HL-60 (cell line): ENCODE data around the gene PPIE.

ENCODE experiments used
- DNase-seq, 2 experiments: peaks; one replicate each; pipeline ENCODE4 v3.0.0-alpha.2; 2010 to 2020; ENCODE audit warnings: low read depth in 1 of 2, low spot score in 1 of 2
- H3K27ac ChIP-seq: fragments of 250-450 bp; sonication (Bioruptor Pico); replicated peaks from 2 replicates; pipeline ENCODE4 v1.5.1; 2020; ENCODE audit warnings: mild to moderate bottlenecking, moderate library complexity
- H3K27me3 ChIP-seq: fragments of 250-450 bp; sonication (Bioruptor Pico); 2 replicates; pipeline ENCODE4 v1.5.1; 2021; ENCODE audit warnings: mild to moderate bottlenecking, moderate library complexity; ENCODE audit not compliant: insufficient read depth, poor library complexity, severe bottlenecking
- H3K4me3 ChIP-seq: replicated peaks from 2 replicates; pipeline ENCODE4 v1.5.1; 2011; ENCODE audit warnings: mild to moderate bottlenecking, control low read depth, low read length; ENCODE audit not compliant: insufficient read depth
- GABPA ChIP-seq: IDR thresholded peaks from 2 replicates; pipeline ENCODE4 v1.6.1; 2012; ENCODE audit warnings: low read depth
- POLR2AphosphoS5 ChIP-seq: IDR thresholded peaks from 2 replicates; pipeline ENCODE4 v1.6.1; 2012; ENCODE audit warnings: low read depth
- SPI1 ChIP-seq: IDR thresholded peaks from 2 replicates; pipeline ENCODE4 v1.6.1; 2012; ENCODE audit warnings: low read depth, mild to moderate bottlenecking, borderline replicate concordance
- TF ChIP-seq, protein P1 (sequence below): IDR thresholded peaks from 2 replicates; pipeline ENCODE4 v1.6.1; 2012; ENCODE audit warnings: low read depth; ENCODE audit not compliant: insufficient replicate concordance
- TF ChIP-seq, protein P2 (sequence below): IDR thresholded peaks from one replicate; pipeline ENCODE4 v1.5.1; 2011; ENCODE audit warnings: low read length, control low read depth, inconsistent platforms; ENCODE audit not compliant: insufficient read depth

The PPIE gene

DNA sequence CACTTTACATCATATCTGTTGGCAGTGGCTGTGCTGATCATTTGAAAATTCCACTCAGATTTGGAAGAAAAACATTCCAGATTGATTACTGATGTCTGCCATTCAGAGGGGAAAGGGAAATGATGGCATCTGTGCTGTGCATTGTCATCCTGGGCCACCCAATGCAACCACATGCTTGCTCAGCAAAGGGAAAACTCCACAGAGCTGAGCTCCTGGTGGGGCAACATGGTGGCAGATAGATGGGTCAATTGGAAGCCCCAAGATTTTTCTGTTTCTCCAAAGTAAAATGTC, 20.7 kb downstream of the PPIE start:
- Histone ChIP-seq H3K4me3 (no peak overlapping the region), H3K27me3 (no peaks in the 10 kb centered on the region), H3K27ac (no peak overlapping the region)
- no peak for DNase-seq
- no peak for TF ChIP-seq GABPA
- TF ChIP-seq, protein P1, sequence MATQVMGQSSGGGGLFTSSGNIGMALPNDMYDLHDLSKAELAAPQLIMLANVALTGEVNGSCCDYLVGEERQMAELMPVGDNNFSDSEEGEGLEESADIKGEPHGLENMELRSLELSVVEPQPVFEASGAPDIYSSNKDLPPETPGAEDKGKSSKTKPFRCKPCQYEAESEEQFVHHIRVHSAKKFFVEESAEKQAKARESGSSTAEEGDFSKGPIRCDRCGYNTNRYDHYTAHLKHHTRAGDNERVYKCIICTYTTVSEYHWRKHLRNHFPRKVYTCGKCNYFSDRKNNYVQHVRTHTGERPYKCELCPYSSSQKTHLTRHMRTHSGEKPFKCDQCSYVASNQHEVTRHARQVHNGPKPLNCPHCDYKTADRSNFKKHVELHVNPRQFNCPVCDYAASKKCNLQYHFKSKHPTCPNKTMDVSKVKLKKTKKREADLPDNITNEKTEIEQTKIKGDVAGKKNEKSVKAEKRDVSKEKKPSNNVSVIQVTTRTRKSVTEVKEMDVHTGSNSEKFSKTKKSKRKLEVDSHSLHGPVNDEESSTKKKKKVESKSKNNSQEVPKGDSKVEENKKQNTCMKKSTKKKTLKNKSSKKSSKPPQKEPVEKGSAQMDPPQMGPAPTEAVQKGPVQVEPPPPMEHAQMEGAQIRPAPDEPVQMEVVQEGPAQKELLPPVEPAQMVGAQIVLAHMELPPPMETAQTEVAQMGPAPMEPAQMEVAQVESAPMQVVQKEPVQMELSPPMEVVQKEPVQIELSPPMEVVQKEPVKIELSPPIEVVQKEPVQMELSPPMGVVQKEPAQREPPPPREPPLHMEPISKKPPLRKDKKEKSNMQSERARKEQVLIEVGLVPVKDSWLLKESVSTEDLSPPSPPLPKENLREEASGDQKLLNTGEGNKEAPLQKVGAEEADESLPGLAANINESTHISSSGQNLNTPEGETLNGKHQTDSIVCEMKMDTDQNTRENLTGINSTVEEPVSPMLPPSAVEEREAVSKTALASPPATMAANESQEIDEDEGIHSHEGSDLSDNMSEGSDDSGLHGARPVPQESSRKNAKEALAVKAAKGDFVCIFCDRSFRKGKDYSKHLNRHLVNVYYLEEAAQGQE = no peak
- no peak for TF ChIP-seq POLR2AphosphoS5
- TF ChIP-seq, protein P2, sequence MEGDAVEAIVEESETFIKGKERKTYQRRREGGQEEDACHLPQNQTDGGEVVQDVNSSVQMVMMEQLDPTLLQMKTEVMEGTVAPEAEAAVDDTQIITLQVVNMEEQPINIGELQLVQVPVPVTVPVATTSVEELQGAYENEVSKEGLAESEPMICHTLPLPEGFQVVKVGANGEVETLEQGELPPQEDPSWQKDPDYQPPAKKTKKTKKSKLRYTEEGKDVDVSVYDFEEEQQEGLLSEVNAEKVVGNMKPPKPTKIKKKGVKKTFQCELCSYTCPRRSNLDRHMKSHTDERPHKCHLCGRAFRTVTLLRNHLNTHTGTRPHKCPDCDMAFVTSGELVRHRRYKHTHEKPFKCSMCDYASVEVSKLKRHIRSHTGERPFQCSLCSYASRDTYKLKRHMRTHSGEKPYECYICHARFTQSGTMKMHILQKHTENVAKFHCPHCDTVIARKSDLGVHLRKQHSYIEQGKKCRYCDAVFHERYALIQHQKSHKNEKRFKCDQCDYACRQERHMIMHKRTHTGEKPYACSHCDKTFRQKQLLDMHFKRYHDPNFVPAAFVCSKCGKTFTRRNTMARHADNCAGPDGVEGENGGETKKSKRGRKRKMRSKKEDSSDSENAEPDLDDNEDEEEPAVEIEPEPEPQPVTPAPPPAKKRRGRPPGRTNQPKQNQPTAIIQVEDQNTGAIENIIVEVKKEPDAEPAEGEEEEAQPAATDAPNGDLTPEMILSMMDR = no peak
- TF ChIP-seq SPI1 = no peak

- no peak for DNase-seq
- TF ChIP-seq, protein P2 = no peak
- TF ChIP-seq GABPA (no peak), SPI1 (no peak), POLR2AphosphoS5 (no peak)
- TF ChIP-seq, protein P1 = no peak
- H3K4me3 ChIP-seq = no peak overlapping the region
- H3K27ac ChIP-seq = no peak overlapping the region
- no peaks in the 10 kb centered on the region for H3K27me3 ChIP-seq
These were observed 21.7 kb downstream of the PPIE start for GRCh38 chr1:39760074-39761008.

- Histone ChIP-seq H3K27me3 (no peaks in the 10 kb centered on the region), H3K4me3 (no peak overlapping the region), H3K27ac (no peak overlapping the region)
- TF ChIP-seq, protein P1 = no peak
- TF ChIP-seq POLR2AphosphoS5 (no peak), SPI1 (no peak)
- TF ChIP-seq, protein P2 = no peak
- no peak for DNase-seq
These were observed 22.3 kb downstream of the PPIE start for GRCh38 chr1:39761016-39761415.
